Left lung (tissue), 10 donors: ENCODE measurements around the gene GRM1. TPM values are rescaled to one million over a fixed set of nuclear protein-coding genes. Genes with fewer than 3 reads are reported as not detected.

ENCODE experiments used
- ATAC-seq: fragments of 200-7000 bp; cut with Tn5 transposase; one replicate; pipeline ENCODE4 v1.9.1; 2020; ENCODE audit warnings: moderate library complexity
- DNase-seq, 4 donors: peaks; one replicate each; pipeline ENCODE4 v3.0.0-alpha.2; 2013 to 2020
- H3K27ac ChIP-seq, 2 donors: fragments of 200-600 bp; sonication (generic) in 1 of 2; one replicate each; pipeline versions ENCODE4 v1.5.0 to v1.8.0; 2020 to 2021
- H3K27me3 ChIP-seq, 2 donors: fragments of 200-600 bp; sonication (generic) in 1 of 2; one replicate each; pipeline versions ENCODE4 v1.5.0 to v1.8.0; 2020 to 2021
- H3K36me3 ChIP-seq, 2 donors: fragments of 200-600 bp; sonication (generic) in 1 of 2; one replicate each; pipeline versions ENCODE4 v1.5.0 to v1.8.0; 2020 to 2021
- H3K4me1 ChIP-seq, 2 donors: fragments of 200-600 bp; one replicate each; pipeline ENCODE4 v1.8.0; 2021
- H3K4me3 ChIP-seq, 2 donors: fragments of 200-600 bp; sonication (generic) in 1 of 2; one replicate each; pipeline versions ENCODE4 v1.5.0 to v1.8.0; 2020 to 2021; ENCODE audit warnings: mild to moderate bottlenecking in 1 of 2
- H3K9me3 ChIP-seq, 2 donors: fragments of 200-600 bp; sonication (generic) in 1 of 2; one replicate each; pipeline versions ENCODE4 v1.5.0 to v1.8.0; 2020 to 2021
- CTCF ChIP-seq, 2 donors: fragments of 200-600 bp; sonication (generic) in 1 of 2; IDR thresholded peaks; one replicate each; pipeline versions ENCODE4 v1.5.0 to v1.8.0; 2021; ENCODE audit warnings: antibody characterized with exemption in 2 of 2
- intact Hi-C, 2 donors: fragments of 100-400 bp; cut with DNase I; formaldehyde crosslinking; loops; one replicate each; pipeline versions ENCODE4 v1.11.2 to v1.14.2; 2022
- polyA plus RNA-seq, 6 donors: library from polyadenylated mRNA; unstranded; fragments of 120-200 nt; gene quantifications; one replicate each; pipeline ENCODE4 v1.2.1, GENCODE V29; 2013; ENCODE audit not compliant: insufficient read length in 6 of 6
- total RNA-seq, 2 donors: library from RNA; stranded (reverse); fragmentation: NEBNext Ultra II Directional; extraction: Animal tissue kit (Norgen Biotek cat#: 25700); gene quantifications; one replicate each; pipeline ENCODE4 v1.2.1, GENCODE V29; 2021
- donor health status: DM: no; HTN: yes; CAD: no.
- donor health status: DM: no; HTN: no; CAD: no.

GRM1 gene
- total and polyA plus RNA-seq, 8 donors, result 0.04 to 0.10 (median 0.07) TPM; not detected in 1

- H3K36me3 ChIP-seq, result no peaks in the 10 kb centered on the region
- H3K4me1 ChIP-seq, result no peaks in the 10 kb centered on the region
- H3K9me3 ChIP-seq, result no peaks in the 10 kb centered on the region
- intact Hi-C loops, result no loop called here
- TF ChIP-seq CTCF (IDR thresholded peaks at IDR 0.05), result no peak
- DNase-seq, result no peak
- no peak for ATAC-seq
- H3K4me3 ChIP-seq, result no peak overlapping the region
- H3K27ac ChIP-seq, result no peak overlapping the region
- no peaks in the 10 kb centered on the region for H3K27me3 ChIP-seq
Measured at GRCh38 chr6:146210406-146211083, 181.7 kb downstream of the GRM1 start.

- intact Hi-C loops, result no loop called here
- DNase-seq (no peak), ATAC-seq (no peak)
- Histone ChIP-seq H3K27me3 (no peaks in the 10 kb centered on the region), H3K4me3 (no peak overlapping the region), H3K9me3 (no peaks in the 10 kb centered on the region), H3K4me1 (no peaks in the 10 kb centered on the region), H3K36me3 (no peaks in the 10 kb centered on the region), H3K27ac (no peak overlapping the region)
- TF ChIP-seq CTCF (IDR thresholded peaks at IDR 0.05), result no peak
Measured at GRCh38 chr6:146211646-146212045, 182.8 kb downstream of the GRM1 start.

GRCh38 chr6:146212781-146213180, 183.9 kb downstream of the GRM1 start:
- no peak for TF ChIP-seq CTCF (IDR thresholded peaks at IDR 0.05)
- Histone ChIP-seq H3K27ac (no peak overlapping the region), H3K36me3 (no peaks in the 10 kb centered on the region), H3K27me3 (no peaks in the 10 kb centered on the region), H3K9me3 (no peaks in the 10 kb centered on the region), H3K4me1 (no peaks in the 10 kb centered on the region), H3K4me3 (no peak overlapping the region)
- intact Hi-C loops, result no loop called here
- ATAC-seq (no peak), DNase-seq (no peak)

GRCh38 chr6:146219101-146219500, 190.2 kb downstream of the GRM1 start:
- peaks cover 0 to 3% of the 10 kb centered on the region in 2 donors for H3K9me3 ChIP-seq
- no peak for DNase-seq
- ATAC-seq, result no peak
- intact Hi-C loops, result no loop called here
- H3K36me3 ChIP-seq, result no peaks in the 10 kb centered on the region
- no peaks in the 10 kb centered on the region for H3K4me1 ChIP-seq
- H3K4me3 ChIP-seq, result no peak overlapping the region
- H3K27me3 ChIP-seq, result no peaks in the 10 kb centered on the region
- no peak overlapping the region for H3K27ac ChIP-seq
- TF ChIP-seq CTCF (IDR thresholded peaks at IDR 0.05), result no peak

GRCh38 chr6:146224449-146224848, 195.6 kb downstream of the GRM1 start:
- H3K4me1 ChIP-seq, result no peaks in the 10 kb centered on the region
- DNase-seq (no peak), ATAC-seq (no peak)
- H3K27me3 ChIP-seq, result no peaks in the 10 kb centered on the region
- no peaks in the 10 kb centered on the region for H3K36me3 ChIP-seq
- no peak overlapping the region for H3K27ac ChIP-seq
- H3K9me3 ChIP-seq, result peaks cover 0 to 3% of the 10 kb centered on the region in 2 donors
- no peak overlapping the region for H3K4me3 ChIP-seq
- intact Hi-C loops, result no loop called here
- TF ChIP-seq CTCF (IDR thresholded peaks at IDR 0.05), result no peak
